GM12874 (cell line): ENCODE data around the gene PPP2R5D.

Experiments used
- TF ChIP-seq, protein P1 (sequence below): IDR thresholded peaks from 2 replicates; pipeline ENCODE4 v1.5.1; 2011; ENCODE audit warnings: low read depth, mild to moderate bottlenecking, control low read depth, low read length, moderate library complexity; ENCODE audit not compliant: insufficient read depth

The PPP2R5D gene

DNA sequence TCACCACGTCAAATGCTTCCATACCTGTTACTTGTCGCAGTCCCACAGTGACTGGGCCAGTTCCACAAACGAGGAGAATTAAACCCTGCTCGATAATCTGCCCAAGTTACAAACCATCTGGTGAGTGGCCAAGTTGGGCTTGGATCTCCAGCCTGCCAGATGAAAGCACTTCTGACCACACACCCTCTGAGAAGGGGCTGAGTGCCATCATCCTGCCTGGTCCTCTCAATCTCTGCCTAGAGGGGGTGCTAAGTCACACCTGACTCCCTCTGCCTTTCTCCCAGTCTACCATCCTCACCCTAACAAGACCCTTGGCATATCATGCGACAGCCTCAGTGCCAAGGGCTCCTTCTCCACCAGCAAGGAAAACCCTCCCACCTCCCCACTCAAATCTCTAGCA is 52.8 kb downstream of the PPP2R5D start:
- TF ChIP-seq, protein P1, sequence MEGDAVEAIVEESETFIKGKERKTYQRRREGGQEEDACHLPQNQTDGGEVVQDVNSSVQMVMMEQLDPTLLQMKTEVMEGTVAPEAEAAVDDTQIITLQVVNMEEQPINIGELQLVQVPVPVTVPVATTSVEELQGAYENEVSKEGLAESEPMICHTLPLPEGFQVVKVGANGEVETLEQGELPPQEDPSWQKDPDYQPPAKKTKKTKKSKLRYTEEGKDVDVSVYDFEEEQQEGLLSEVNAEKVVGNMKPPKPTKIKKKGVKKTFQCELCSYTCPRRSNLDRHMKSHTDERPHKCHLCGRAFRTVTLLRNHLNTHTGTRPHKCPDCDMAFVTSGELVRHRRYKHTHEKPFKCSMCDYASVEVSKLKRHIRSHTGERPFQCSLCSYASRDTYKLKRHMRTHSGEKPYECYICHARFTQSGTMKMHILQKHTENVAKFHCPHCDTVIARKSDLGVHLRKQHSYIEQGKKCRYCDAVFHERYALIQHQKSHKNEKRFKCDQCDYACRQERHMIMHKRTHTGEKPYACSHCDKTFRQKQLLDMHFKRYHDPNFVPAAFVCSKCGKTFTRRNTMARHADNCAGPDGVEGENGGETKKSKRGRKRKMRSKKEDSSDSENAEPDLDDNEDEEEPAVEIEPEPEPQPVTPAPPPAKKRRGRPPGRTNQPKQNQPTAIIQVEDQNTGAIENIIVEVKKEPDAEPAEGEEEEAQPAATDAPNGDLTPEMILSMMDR, result no peak

- TF ChIP-seq, protein P1, result no peak
Observed at GRCh38 chr6:43037706-43038105, 53.3 kb downstream of the PPP2R5D start.

- TF ChIP-seq, protein P1, result no peak
Observed at GRCh38 chr6:43038727-43039126, 54.4 kb downstream of the PPP2R5D start.

DNA sequence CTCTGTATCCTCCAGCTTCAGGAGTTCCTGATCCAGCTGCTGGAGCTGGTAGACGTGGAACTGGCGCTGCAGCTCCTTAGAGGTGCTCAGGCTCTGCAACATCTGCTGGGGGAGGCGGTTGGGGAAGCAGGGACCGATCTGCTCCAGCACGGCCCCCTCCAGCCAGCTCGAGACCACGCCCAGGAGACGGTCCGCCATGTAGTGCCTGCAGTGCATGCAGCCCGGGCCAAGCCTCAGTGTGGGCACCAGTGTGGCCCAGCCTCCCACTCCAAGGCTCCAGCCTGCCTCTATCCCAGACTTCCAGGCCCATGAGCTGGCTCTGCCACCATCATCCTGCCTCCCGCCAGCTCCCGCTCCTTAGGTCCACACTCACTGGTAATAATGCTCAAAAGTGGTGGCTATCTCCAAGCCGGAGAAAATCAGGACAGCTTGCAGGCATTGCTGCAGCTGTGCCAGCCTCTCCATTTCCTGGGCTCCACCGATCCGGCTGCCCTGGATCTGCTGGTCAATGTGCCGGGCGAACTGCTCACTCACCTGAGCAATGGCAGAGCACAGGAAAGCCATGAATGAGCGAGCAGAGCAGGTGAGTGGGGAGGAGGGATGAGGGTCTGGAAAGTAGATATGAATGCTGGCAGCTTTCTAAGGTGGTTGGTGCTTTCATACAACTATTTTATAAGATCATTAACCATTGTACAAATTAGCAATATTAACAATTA is 56.3 kb downstream of the PPP2R5D start:
- TF ChIP-seq, protein P1, result no peak

- TF ChIP-seq, protein P1, result no peak
Observed at GRCh38 chr6:43043310-43043709, 58.9 kb downstream of the PPP2R5D start.

GRCh38 chr6:43045371-43045930 is 61.1 kb downstream of the PPP2R5D start:
- TF ChIP-seq, protein P1, result no peak

DNA sequence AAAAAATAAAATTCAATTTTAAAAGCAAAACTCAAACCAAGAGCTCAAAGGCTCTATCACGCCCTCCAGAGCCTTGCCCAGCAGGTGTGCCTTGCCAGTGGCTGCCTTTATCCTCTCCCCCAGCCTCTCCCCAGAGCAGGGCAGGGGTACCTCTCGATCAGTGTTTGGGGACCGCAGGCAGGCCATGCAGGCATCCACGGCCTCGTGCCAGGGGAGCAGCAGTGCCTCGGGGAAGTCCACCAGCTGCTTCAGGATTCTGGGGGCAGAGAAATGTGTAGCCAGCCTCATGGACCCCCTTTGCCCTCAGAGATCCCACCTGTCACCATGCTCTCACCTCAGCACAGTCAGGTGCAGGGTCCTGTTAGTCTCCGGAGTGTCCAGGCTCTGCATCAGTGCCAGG is 63.6 kb downstream of the PPP2R5D start:
- TF ChIP-seq, protein P1, result no peak
